KMS-11 (cell line): ENCODE results near the gene SNRPF.

Experiments used
- H2AFZ ChIP-seq: fragments of 200-600 bp; sonication (generic); 2 replicates; pipeline ENCODE4 v1.6.1; 2016; ENCODE audit warnings: antibody characterized with exemption, mixed run types, low read depth
- H3K27ac ChIP-seq: fragments of 200-600 bp; sonication (generic); 2 replicates; pipeline ENCODE4 v1.6.1; 2016; ENCODE audit warnings: mild to moderate bottlenecking, mixed run types
- H3K27me3 ChIP-seq: fragments of 200-600 bp; sonication (generic); 2 replicates; pipeline ENCODE4 v1.6.1; 2017; ENCODE audit warnings: mild to moderate bottlenecking, low read depth, mixed run types, moderate library complexity; ENCODE audit not compliant: insufficient read depth
- H3K36me3 ChIP-seq: fragments of 200-600 bp; sonication (generic); 2 replicates; pipeline ENCODE4 v1.6.1; 2017; ENCODE audit warnings: mild to moderate bottlenecking, mixed run types; ENCODE audit not compliant: insufficient read depth
- H3K4me1 ChIP-seq: fragments of 200-600 bp; sonication (generic); 2 replicates; pipeline ENCODE4 v1.6.1; 2016; ENCODE audit warnings: mild to moderate bottlenecking, low read depth, mixed run types; ENCODE audit not compliant: poor library complexity, severe bottlenecking
- H3K4me2 ChIP-seq: fragments of 200-600 bp; sonication (generic); 2 replicates; pipeline ENCODE4 v1.7.0; 2016; ENCODE audit warnings: mild to moderate bottlenecking, mixed run types
- H3K4me3 ChIP-seq: fragments of 200-600 bp; sonication (generic); IDR thresholded peaks from 2 replicates; pipeline ENCODE4 v1.6.1; 2017; ENCODE audit warnings: low read depth, low read length, mixed read lengths; ENCODE audit not compliant: insufficient read depth
- H3K79me2 ChIP-seq: fragments of 200-600 bp; sonication (generic); 2 replicates; pipeline ENCODE4 v1.6.1; 2016; ENCODE audit warnings: low read depth, mixed run types; ENCODE audit not compliant: insufficient read depth
- H3K9ac ChIP-seq: fragments of 200-600 bp; sonication (generic); 2 replicates; pipeline ENCODE4 v1.6.1; 2016; ENCODE audit warnings: mild to moderate bottlenecking, mixed run types
- H4K20me1 ChIP-seq: fragments of 200-600 bp; sonication (generic); 2 replicates; pipeline ENCODE4 v1.6.1; 2016; ENCODE audit warnings: mild to moderate bottlenecking, mixed run types; ENCODE audit not compliant: insufficient read depth
- CTCF ChIP-seq: fragments of 200-600 bp; sonication (generic); conservative IDR thresholded peaks from 2 replicates; pipeline ENCODE4 v1.6.1; 2017; ENCODE audit warnings: low read depth, mild to moderate bottlenecking, antibody characterized with exemption, low read length, moderate library complexity, mixed read lengths

Gene SNRPF

GRCh38 chr12:95862038-95862437, 3.3 kb downstream of the SNRPF start:
- no peak overlapping the region for H3K4me3 ChIP-seq
- H3K79me2 ChIP-seq, result peaks cover 37% of the 10 kb centered on the region
- H3K27ac ChIP-seq, result no peak overlapping the region
- no peak for TF ChIP-seq CTCF
- no peaks in the 10 kb centered on the region for H3K27me3 ChIP-seq
- peaks cover 10% of the 10 kb centered on the region for H3K4me1 ChIP-seq
- no peak overlapping the region for H3K9ac ChIP-seq
- H2AFZ ChIP-seq, result no peak overlapping the region
- peaks cover 4% of the 10 kb centered on the region; the same call in 1 of the 2 replicates for H3K36me3 ChIP-seq
- H4K20me1 ChIP-seq, result 0 out of 2 replicates have a peak, but pooled peaks cover 3% of the 10 kb centered on the region
- no peak overlapping the region for H3K4me2 ChIP-seq

- Histone ChIP-seq H3K79me2 (peaks cover 37% of the 10 kb centered on the region), H3K4me3 (no peak overlapping the region), H3K4me1 (peaks cover 10% of the 10 kb centered on the region), H3K36me3 (peaks cover 4% of the 10 kb centered on the region; the same call in 1 of the 2 replicates), H3K4me2 (no peak overlapping the region), H3K27ac (no peak overlapping the region), H3K9ac (no peak overlapping the region), H3K27me3 (no peaks in the 10 kb centered on the region), H2AFZ (no peak overlapping the region), H4K20me1 (0 out of 2 replicates have a peak, but pooled peaks cover 3% of the 10 kb centered on the region)
- no peak for TF ChIP-seq CTCF
Measured at GRCh38 chr12:95863337-95863736, 4.6 kb downstream of the SNRPF start.

- Histone ChIP-seq H3K27me3 (no peaks in the 10 kb centered on the region), H2AFZ (no peak overlapping the region), H3K4me3 (no peak overlapping the region), H3K4me2 (no peak overlapping the region), H3K36me3 (no peaks in the 10 kb centered on the region), H3K27ac (no peak overlapping the region), H3K4me1 (no peaks in the 10 kb centered on the region), H4K20me1 (no peaks in the 10 kb centered on the region), H3K79me2 (no peaks in the 10 kb centered on the region), H3K9ac (no peak overlapping the region)
- no peak for TF ChIP-seq CTCF
Measured at GRCh38 chr12:95870897-95871296, 12.1 kb downstream of the SNRPF start.

GRCh38 chr12:95874452-95874851, 15.7 kb downstream of the SNRPF start:
- H3K4me2 ChIP-seq, result no peak overlapping the region
- H3K9ac ChIP-seq, result no peak overlapping the region
- H2AFZ ChIP-seq, result no peak overlapping the region
- H3K79me2 ChIP-seq, result no peaks in the 10 kb centered on the region
- H3K27ac ChIP-seq, result no peak overlapping the region
- no peaks in the 10 kb centered on the region for H3K36me3 ChIP-seq
- H3K4me1 ChIP-seq, result peaks cover 23% of the 10 kb centered on the region
- no peaks in the 10 kb centered on the region for H4K20me1 ChIP-seq
- no peak for TF ChIP-seq CTCF
- H3K27me3 ChIP-seq, result no peaks in the 10 kb centered on the region
- no peak overlapping the region for H3K4me3 ChIP-seq
